ENCODE results near the gene HTRA3.

Gene HTRA3

DNA sequence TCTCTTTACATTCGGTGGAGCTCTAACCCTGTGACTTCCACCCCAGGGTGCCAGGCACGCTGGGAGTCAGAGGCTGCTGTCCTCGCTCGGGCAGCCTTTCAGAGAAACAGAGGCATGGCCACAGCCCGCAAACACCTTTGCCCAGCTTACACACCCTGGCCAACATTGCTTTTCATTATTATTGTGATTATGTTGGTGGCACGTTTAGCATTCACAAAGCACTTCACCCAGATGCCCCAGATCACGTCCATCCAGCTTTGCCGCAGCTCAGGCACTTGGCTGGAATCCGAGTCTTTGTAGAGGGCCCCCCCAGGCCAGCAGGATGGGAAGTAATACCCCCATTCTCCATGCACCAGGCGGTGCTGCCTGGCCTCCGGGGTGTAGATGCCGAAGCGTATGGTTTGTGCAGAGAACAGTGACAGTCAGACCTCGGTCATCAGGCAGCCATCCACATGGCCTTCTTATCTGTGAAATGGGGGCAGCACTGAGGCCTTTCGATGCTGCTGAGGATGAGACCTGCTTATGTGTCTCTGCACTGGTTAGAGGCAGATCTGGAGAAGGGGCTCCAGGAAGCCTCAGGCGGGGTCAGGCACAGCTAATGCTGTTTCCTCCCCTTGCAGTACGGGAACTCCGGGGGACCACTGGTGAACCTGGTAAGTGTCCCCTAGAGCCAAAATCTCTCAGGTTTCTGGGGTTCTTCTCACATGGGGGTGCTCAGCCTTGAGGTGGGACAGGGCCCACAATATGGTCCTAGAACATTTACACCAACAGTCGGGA, 22.3 kb downstream of the HTRA3 start:
- no peak overlapping the region for H3K27ac ChIP-seq (ENCODE audit: low read length)
- H3K9me3 ChIP-seq (ENCODE audit: control insufficient read depth in 2 of 2, low read length in 2 of 2) = no peaks in the 10 kb centered on the region
- H3K4me1 ChIP-seq (ENCODE audit: control insufficient read depth, insufficient read depth, low read length) = no peaks in the 10 kb centered on the region
- no peaks in the 10 kb centered on the region for H3K27me3 ChIP-seq (ENCODE audit: control insufficient read depth in 1 of 2, insufficient read depth in 2 of 2, low read length in 2 of 2)
- H3K36me3 ChIP-seq (ENCODE audit: control insufficient read depth in 2 of 2, insufficient read depth in 2 of 2, low read length in 2 of 2) = peaks cover 30 to 36% of the 10 kb centered on the region in 2 donors
- no peak overlapping the region for H3K9ac ChIP-seq (ENCODE audit: low read length in 2 of 2)
- H3K4me3 ChIP-seq (ENCODE audit: low read length in 2 of 2) = no peak overlapping the region

DNA sequence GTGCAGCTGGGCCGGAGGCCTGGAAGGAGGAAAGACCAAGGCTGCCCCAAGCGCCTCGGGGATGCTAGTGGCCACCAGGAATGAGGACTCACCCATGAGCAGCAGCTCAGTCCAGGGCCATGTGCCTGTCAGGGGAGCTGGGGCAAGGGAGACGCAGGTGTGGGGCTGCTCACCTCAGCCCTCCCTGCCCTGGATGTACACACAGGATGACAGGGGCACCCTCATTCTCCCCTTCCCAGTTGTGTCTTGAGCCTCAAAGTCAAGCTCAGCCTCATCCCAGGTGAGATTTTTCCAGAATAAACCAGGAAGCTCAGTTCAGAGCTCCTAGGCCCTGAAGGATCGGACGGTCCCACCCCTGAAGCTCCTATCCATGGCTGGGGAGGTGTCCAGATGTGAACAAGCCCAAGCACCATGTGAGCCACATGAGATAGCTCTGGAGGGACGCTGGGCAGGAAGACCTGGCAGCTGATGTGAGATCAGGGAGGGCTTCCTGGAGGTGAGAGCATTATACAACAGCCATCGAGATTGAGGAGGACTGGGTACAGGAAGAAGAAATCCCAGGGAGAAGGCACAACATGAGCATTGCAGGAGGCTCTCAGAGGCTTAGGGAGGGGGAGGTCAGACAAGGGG, 23.0 kb downstream of the HTRA3 start:
- H3K9me3 ChIP-seq (ENCODE audit: control insufficient read depth in 2 of 2, low read length in 2 of 2) = no peaks in the 10 kb centered on the region
- peaks cover 31 to 36% of the 10 kb centered on the region in 2 donors for H3K36me3 ChIP-seq (ENCODE audit: control insufficient read depth in 2 of 2, insufficient read depth in 2 of 2, low read length in 2 of 2)

DNA sequence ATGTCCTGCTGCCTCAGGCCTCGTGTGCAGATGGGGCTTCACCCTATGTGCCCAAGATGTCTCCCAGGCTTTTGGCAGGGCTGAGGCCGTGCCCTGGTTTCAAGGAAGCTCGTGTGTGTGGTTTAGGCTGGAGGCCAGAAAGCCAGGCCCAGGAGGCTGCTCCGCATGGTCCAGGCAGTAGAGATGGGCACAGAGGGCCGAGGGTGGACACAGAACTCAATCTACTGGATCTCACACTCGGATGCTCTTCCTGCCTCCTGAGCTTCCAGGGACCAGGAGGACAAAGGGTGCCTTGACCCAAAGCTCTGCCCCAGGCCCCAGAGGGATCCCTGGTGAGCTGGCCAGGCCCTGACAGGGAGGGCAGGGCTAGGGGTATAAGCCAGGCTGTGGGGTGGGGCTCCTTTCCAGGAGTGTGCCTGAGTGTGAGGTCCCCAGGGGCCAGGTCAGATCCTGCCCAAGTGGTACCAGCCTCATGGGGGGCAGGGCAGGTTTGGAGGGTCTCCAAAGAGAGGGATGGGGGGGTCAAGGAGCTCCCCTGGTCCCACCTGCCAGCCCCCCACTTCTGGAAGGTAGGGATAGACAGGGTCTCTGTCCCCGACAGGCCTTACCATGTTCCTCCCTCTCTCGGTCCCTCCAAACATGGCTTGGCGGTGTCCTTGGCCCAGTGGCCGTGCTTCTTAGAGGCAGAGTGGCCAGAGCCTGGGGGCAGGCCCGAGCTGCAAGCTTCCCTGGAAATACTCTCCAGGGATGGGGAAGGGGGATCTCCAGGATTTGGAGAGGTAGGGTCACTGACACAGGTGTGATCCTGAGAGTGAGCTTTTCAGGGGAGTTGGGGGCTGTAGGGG, 23.8 kb downstream of the HTRA3 start:
- peaks cover 31 to 39% of the 10 kb centered on the region in 2 donors for H3K36me3 ChIP-seq (ENCODE audit: control insufficient read depth in 2 of 2, insufficient read depth in 2 of 2, low read length in 2 of 2)
- H3K9ac ChIP-seq (ENCODE audit: low read length in 2 of 2) = no peak overlapping the region
- H3K27ac ChIP-seq (ENCODE audit: low read length) = no peak overlapping the region
- no peaks in the 10 kb centered on the region for H3K9me3 ChIP-seq (ENCODE audit: control insufficient read depth in 2 of 2, low read length in 2 of 2)
- no peaks in the 10 kb centered on the region for H3K27me3 ChIP-seq (ENCODE audit: control insufficient read depth in 1 of 2, insufficient read depth in 2 of 2, low read length in 2 of 2)
- H3K4me1 ChIP-seq (ENCODE audit: control insufficient read depth, insufficient read depth, low read length) = no peaks in the 10 kb centered on the region
- no peak overlapping the region for H3K4me3 ChIP-seq (ENCODE audit: low read length in 2 of 2)

More for the DNA sequence above, 23.0 kb downstream of the HTRA3 start:
- Histone ChIP-seq H3K9ac (ENCODE audit: low read length in 2 of 2) (no peak overlapping the region), H3K4me1 (ENCODE audit: control insufficient read depth, insufficient read depth, low read length) (no peaks in the 10 kb centered on the region), H3K27ac (ENCODE audit: low read length) (no peak overlapping the region), H3K4me3 (ENCODE audit: low read length in 2 of 2) (no peak overlapping the region), H3K27me3 (ENCODE audit: control insufficient read depth in 1 of 2, insufficient read depth in 2 of 2, low read length in 2 of 2) (no peaks in the 10 kb centered on the region)

DNA sequence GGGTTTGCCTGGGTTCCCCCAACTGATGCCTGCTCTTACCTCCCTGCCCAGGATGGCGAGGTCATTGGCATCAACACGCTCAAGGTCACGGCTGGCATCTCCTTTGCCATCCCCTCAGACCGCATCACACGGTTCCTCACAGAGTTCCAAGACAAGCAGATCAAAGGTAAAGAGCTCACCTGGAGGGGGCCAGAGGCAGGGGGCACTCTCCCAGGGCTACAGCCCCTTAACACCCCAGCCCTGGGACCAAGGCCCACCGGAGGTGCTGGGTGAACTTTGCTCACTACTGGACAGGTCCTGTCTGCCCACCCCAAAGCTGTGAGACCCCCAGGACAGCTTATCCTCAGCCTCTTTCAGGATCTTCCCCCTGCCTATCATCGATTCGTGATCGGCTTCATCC, 24.5 kb downstream of the HTRA3 start:
- Histone ChIP-seq H3K9me3 (ENCODE audit: control insufficient read depth in 2 of 2, low read length in 2 of 2) (no peaks in the 10 kb centered on the region), H3K9ac (ENCODE audit: low read length in 2 of 2) (no peak overlapping the region), H3K27me3 (ENCODE audit: control insufficient read depth in 1 of 2, insufficient read depth in 2 of 2, low read length in 2 of 2) (no peaks in the 10 kb centered on the region), H3K27ac (ENCODE audit: low read length) (no peak overlapping the region), H3K4me3 (ENCODE audit: low read length in 2 of 2) (no peak overlapping the region), H3K4me1 (ENCODE audit: control insufficient read depth, insufficient read depth, low read length) (no peaks in the 10 kb centered on the region), H3K36me3 (ENCODE audit: control insufficient read depth in 2 of 2, insufficient read depth in 2 of 2, low read length in 2 of 2) (peaks cover 31 to 39% of the 10 kb centered on the region in 2 donors)

DNA sequence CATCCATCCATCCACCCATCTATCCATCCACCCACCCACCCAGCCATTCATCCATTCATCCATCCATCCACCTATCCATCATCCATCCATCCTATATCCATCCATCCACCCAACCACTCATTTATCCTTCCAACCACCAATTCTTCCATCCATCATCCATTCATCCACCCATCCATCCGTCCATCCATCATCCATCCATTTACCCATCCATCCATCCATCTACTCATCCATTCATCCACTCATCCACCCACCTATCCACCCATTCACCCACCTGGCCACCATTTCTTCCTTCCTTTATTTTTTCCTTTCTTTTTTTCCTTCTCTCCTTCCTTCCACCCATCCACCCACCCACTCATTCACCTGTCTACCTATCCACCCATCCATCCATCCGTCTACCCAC, 25.2 kb downstream of the HTRA3 start:
- Histone ChIP-seq H3K27me3 (ENCODE audit: control insufficient read depth in 1 of 2, insufficient read depth in 2 of 2, low read length in 2 of 2) (no peaks in the 10 kb centered on the region), H3K4me1 (ENCODE audit: control insufficient read depth, insufficient read depth, low read length) (no peaks in the 10 kb centered on the region), H3K9ac (ENCODE audit: low read length in 2 of 2) (no peak overlapping the region), H3K36me3 (ENCODE audit: control insufficient read depth in 2 of 2, insufficient read depth in 2 of 2, low read length in 2 of 2) (peaks cover 26 to 39% of the 10 kb centered on the region in 2 donors), H3K27ac (ENCODE audit: low read length) (no peak overlapping the region), H3K4me3 (ENCODE audit: low read length in 2 of 2) (no peak overlapping the region), H3K9me3 (ENCODE audit: control insufficient read depth in 2 of 2, low read length in 2 of 2) (no peaks in the 10 kb centered on the region)

DNA sequence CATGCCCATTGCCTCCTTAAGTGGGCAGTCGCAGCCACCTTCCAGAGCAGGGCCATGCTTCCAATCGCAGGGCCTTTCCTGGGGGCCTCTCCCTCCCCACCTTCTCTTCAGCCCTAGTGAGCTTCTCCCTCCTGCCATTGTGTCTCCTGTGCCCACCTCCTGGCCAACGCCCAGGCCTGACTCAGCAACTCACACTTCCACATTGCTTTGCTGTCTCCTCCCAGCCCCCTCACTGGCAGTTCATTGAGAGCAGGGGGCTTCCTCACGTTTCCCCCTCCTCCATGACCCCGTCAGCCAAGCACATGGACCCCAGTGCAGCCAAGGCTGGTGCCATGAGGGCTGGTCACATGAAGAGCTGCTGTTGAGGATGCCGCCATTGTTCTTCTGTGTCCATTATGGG, 25.9 kb downstream of the HTRA3 start:
- Histone ChIP-seq H3K4me3 (ENCODE audit: low read length in 2 of 2) (no peak overlapping the region), H3K4me1 (ENCODE audit: control insufficient read depth, insufficient read depth, low read length) (no peaks in the 10 kb centered on the region), H3K9me3 (ENCODE audit: control insufficient read depth in 2 of 2, low read length in 2 of 2) (no peaks in the 10 kb centered on the region), H3K9ac (ENCODE audit: low read length in 2 of 2) (no peak overlapping the region), H3K27me3 (ENCODE audit: control insufficient read depth in 1 of 2, insufficient read depth in 2 of 2, low read length in 2 of 2) (no peaks in the 10 kb centered on the region), H3K27ac (ENCODE audit: low read length) (no peak overlapping the region), H3K36me3 (ENCODE audit: control insufficient read depth in 2 of 2, insufficient read depth in 2 of 2, low read length in 2 of 2) (peaks cover 25 to 39% of the 10 kb centered on the region in 2 donors)

DNA sequence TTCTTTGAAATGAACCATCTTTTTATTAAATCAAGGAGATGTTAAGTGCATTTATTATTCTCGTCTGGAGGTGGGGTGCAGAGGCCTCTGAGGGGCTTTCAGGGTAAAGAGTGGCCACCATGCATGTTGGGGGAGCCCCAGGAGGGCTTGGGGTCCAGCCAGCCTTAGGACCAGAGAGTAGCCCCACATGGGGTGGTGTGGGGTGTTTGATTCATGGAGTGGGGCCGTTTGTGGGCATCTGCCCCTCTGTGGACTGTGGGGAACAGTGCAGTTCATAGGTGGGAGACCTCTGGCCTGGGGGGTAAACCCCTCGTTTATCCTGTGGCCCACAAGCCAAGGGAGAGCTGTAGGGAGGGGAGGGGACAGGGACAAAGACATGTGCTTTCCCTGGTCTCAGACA, 26.9 kb downstream of the HTRA3 start:
- H3K4me3 ChIP-seq (ENCODE audit: low read length in 2 of 2) = no peak overlapping the region
- no peak overlapping the region for H3K9ac ChIP-seq (ENCODE audit: low read length in 2 of 2)
- H3K27me3 ChIP-seq (ENCODE audit: control insufficient read depth in 1 of 2, insufficient read depth in 2 of 2, low read length in 2 of 2) = no peaks in the 10 kb centered on the region
- H3K4me1 ChIP-seq (ENCODE audit: control insufficient read depth, insufficient read depth, low read length) = no peaks in the 10 kb centered on the region
- no peak overlapping the region for H3K27ac ChIP-seq (ENCODE audit: low read length)
- no peaks in the 10 kb centered on the region for H3K9me3 ChIP-seq (ENCODE audit: control insufficient read depth in 2 of 2, low read length in 2 of 2)
- H3K36me3 ChIP-seq (ENCODE audit: control insufficient read depth in 2 of 2, insufficient read depth in 2 of 2, low read length in 2 of 2) = peaks cover 22 to 39% of the 10 kb centered on the region in 2 donors

DNA sequence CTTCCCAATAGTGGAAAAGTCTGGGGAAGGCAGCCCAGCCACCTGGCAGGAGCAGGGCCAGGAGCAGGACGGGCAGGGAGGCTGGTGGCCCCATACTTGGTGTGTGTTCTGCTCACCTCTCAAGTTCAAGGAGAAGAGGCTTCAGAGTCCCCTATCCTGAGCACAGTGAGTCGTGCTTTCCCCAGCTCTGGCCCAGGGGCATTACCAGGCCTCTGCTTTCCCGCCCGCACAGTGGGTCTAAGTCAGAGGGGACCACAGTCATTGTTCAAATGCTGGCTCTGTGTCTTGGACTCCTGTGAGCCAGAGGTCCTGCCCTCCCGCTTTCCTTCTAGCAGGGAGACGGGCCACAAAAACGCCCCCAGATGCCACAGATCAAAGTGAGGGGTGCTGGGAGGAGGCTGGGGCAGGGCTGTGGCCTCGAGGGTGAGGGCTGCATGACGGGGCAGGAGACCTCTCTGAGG, 27.6 kb downstream of the HTRA3 start:
- H3K9me3 ChIP-seq (ENCODE audit: control insufficient read depth in 2 of 2, low read length in 2 of 2) = no peaks in the 10 kb centered on the region
- no peak overlapping the region for H3K9ac ChIP-seq (ENCODE audit: low read length in 2 of 2)
- no peak overlapping the region for H3K4me3 ChIP-seq (ENCODE audit: low read length in 2 of 2)
- H3K27me3 ChIP-seq (ENCODE audit: control insufficient read depth in 1 of 2, insufficient read depth in 2 of 2, low read length in 2 of 2) = no peaks in the 10 kb centered on the region
- peaks cover 24 to 38% of the 10 kb centered on the region in 2 donors for H3K36me3 ChIP-seq (ENCODE audit: control insufficient read depth in 2 of 2, insufficient read depth in 2 of 2, low read length in 2 of 2)
- H3K4me1 ChIP-seq (ENCODE audit: control insufficient read depth, insufficient read depth, low read length) = no peaks in the 10 kb centered on the region
- no peak overlapping the region for H3K27ac ChIP-seq (ENCODE audit: low read length)

DNA sequence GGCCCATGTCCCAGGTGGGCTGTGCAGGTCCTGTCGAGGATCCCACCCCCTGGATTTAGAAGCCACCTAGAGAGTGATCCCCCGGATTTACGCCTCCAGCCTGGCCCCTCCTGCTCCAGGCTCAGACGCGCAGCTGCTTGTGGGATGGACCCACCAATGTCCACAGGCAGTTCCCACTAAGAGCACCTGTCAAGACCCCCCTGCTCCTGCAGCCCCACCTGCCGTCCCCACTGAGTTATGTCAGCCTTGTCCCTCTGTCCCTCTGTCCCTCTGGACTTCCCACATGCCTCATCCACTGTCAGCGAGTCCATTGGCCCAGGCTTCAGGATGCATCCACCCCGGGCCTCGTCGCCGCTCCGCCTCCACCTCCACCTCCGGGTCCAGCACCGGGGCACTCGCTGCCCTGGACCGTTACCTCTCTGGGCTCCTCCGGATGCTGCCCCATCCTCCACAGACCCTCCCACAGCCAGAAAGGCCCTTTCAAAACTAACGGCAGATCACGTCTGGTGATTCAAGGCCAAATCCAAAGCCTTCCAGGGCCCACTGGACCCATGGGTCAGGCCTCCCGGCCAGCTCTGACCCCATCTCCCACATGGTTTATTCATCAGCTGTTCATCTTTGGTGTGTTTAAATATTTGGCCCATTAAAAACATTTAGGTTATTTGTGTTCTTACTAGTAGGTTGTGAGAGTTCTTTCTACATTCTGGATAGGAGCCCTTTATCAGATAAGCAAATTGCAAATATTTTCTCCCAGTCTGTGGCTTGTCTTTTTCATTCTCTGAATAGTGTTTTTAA, 28.3 kb downstream of the HTRA3 start:
- H3K9ac ChIP-seq (ENCODE audit: low read length in 2 of 2) = no peak overlapping the region
- H3K4me3 ChIP-seq (ENCODE audit: low read length in 2 of 2) = no peak overlapping the region
- H3K27ac ChIP-seq (ENCODE audit: low read length) = no peak overlapping the region
- no peaks in the 10 kb centered on the region for H3K27me3 ChIP-seq (ENCODE audit: control insufficient read depth in 1 of 2, insufficient read depth in 2 of 2, low read length in 2 of 2)
- H3K9me3 ChIP-seq (ENCODE audit: control insufficient read depth in 2 of 2, low read length in 2 of 2) = no peaks in the 10 kb centered on the region
- peaks cover 25 to 32% of the 10 kb centered on the region in 2 donors for H3K36me3 ChIP-seq (ENCODE audit: control insufficient read depth in 2 of 2, insufficient read depth in 2 of 2, low read length in 2 of 2)
- no peaks in the 10 kb centered on the region for H3K4me1 ChIP-seq (ENCODE audit: control insufficient read depth, insufficient read depth, low read length)

DNA sequence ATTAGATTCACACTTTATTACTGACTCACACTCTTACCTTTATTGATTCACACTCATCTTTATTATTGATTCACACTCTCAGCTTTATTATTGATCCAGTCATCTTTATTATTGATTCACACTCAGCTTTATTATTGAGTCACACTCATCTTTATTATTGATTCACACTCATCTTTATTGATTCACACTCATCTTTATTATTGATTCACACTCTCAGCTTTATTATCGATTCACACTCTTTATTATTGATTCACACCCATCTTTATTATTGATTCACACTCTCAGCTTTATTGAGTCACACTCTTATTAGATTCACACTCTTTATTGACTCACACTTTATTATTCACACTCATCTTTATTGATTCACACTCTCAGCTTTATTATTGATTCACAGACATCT, 31.3 kb downstream of the HTRA3 start:
- Histone ChIP-seq H3K27me3 (ENCODE audit: control insufficient read depth in 1 of 2, insufficient read depth in 2 of 2, low read length in 2 of 2) (no peaks in the 10 kb centered on the region), H3K4me1 (ENCODE audit: control insufficient read depth, insufficient read depth, low read length) (peaks cover 2% of the 10 kb centered on the region), H3K27ac (ENCODE audit: low read length) (no peak overlapping the region), H3K36me3 (ENCODE audit: control insufficient read depth in 2 of 2, insufficient read depth in 2 of 2, low read length in 2 of 2) (peaks cover 17 to 18% of the 10 kb centered on the region in 2 donors), H3K9me3 (ENCODE audit: control insufficient read depth in 2 of 2, low read length in 2 of 2) (no peaks in the 10 kb centered on the region), H3K9ac (ENCODE audit: low read length in 2 of 2) (no peak overlapping the region), H3K4me3 (ENCODE audit: low read length in 2 of 2) (no peak overlapping the region)

Measured in stomach smooth muscle (tissue), 2 donors.